ENCODE results near the gene HEXIM1.

Gene HEXIM1

DNA sequence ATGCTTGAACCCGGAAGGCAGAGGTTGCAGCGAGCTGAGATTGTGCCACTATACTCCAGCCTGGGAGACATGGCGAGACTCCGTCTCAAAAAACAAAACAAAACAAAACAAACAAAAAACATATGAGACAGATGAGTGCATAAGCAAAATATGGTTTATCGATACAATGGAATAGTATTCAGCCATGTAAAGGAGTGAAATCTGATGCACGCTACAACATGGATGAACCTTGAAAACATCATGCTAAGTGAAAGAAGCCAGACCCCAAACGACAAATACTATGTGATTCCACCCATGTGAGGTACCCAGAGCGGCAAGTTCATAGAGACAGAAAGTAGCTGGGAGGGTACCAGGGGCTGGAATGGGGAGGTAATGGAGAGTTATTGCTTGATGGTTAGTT, 22.8 kb upstream of the HEXIM1 start:
- DNase-seq, result no peak
- Histone ChIP-seq H3K36me3 (replicated peaks) (no peaks in the 10 kb centered on the region), H3K27ac (no peak overlapping the region), H3K4me3 (ENCODE audit: low read depth, low read length) (no peak overlapping the region), H3K27me3 (replicated peaks) (no peaks in the 10 kb centered on the region)
- in situ Hi-C loops (cut with HindIII; ENCODE audit: low pct_ligation_motif_present, low sequenced_read_pairs), result no loop called here
- TF ChIP-seq, protein P1, sequence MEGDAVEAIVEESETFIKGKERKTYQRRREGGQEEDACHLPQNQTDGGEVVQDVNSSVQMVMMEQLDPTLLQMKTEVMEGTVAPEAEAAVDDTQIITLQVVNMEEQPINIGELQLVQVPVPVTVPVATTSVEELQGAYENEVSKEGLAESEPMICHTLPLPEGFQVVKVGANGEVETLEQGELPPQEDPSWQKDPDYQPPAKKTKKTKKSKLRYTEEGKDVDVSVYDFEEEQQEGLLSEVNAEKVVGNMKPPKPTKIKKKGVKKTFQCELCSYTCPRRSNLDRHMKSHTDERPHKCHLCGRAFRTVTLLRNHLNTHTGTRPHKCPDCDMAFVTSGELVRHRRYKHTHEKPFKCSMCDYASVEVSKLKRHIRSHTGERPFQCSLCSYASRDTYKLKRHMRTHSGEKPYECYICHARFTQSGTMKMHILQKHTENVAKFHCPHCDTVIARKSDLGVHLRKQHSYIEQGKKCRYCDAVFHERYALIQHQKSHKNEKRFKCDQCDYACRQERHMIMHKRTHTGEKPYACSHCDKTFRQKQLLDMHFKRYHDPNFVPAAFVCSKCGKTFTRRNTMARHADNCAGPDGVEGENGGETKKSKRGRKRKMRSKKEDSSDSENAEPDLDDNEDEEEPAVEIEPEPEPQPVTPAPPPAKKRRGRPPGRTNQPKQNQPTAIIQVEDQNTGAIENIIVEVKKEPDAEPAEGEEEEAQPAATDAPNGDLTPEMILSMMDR (IDR thresholded peaks at IDR 0.05; ENCODE audit: low read depth, low read length, missing control alignments), result no peak

GRCh38 chr17:45127207-45127547, 21.1 kb upstream of the HEXIM1 start:
- in situ Hi-C loops (cut with HindIII; ENCODE audit: low pct_ligation_motif_present, low sequenced_read_pairs), result no loop called here
- TF ChIP-seq, protein P1 (IDR thresholded peaks at IDR 0.05; ENCODE audit: low read depth, low read length, missing control alignments), result no peak
- DNase-seq, result no peak
- Histone ChIP-seq H3K27ac (no peak overlapping the region), H3K27me3 (replicated peaks) (no peaks in the 10 kb centered on the region), H3K36me3 (replicated peaks) (no peaks in the 10 kb centered on the region), H3K4me3 (ENCODE audit: low read depth, low read length) (no peak overlapping the region)

GRCh38 chr17:45127548-45128300, 20.6 kb upstream of the HEXIM1 start:
- no peaks in the 10 kb centered on the region for H3K36me3 ChIP-seq (replicated peaks)
- no peak overlapping the region for H3K27ac ChIP-seq
- DNase-seq, result no peak
- TF ChIP-seq, protein P1 (IDR thresholded peaks at IDR 0.05; ENCODE audit: low read depth, low read length, missing control alignments), result no peak
- H3K4me3 ChIP-seq (ENCODE audit: low read depth, low read length), result no peak overlapping the region
- in situ Hi-C loops (cut with HindIII; ENCODE audit: low pct_ligation_motif_present, low sequenced_read_pairs), result no loop called here
- H3K27me3 ChIP-seq (replicated peaks), result no peaks in the 10 kb centered on the region

DNA sequence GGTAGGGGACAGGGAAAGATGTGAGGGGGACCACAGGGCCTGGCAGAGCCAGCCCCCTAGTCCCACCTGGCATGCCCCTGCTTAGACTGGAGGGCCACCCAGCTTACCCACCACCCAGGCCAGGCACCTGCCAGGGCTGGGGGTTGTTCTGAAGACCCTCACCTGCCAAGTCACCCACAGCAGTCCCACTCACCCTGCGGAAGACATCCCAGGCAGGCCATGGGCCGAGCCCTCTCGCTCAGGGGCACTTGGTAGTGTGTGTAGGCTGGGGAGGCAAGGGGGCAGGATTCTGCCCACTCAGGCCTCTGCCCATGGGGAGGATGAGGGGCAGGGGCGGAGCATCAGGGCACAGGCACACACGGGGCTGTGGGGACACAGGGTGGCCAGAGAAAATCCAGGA, 19.9 kb upstream of the HEXIM1 start:
- Histone ChIP-seq H3K4me3 (ENCODE audit: low read depth, low read length) (no peak overlapping the region), H3K27me3 (replicated peaks) (no peaks in the 10 kb centered on the region), H3K27ac (no peak overlapping the region), H3K36me3 (replicated peaks) (no peaks in the 10 kb centered on the region)
- TF ChIP-seq, protein P1 (IDR thresholded peaks at IDR 0.05; ENCODE audit: low read depth, low read length, missing control alignments), result no peak
- no peak for DNase-seq
- in situ Hi-C loops (cut with HindIII; ENCODE audit: low pct_ligation_motif_present, low sequenced_read_pairs), result no loop called here

DNA sequence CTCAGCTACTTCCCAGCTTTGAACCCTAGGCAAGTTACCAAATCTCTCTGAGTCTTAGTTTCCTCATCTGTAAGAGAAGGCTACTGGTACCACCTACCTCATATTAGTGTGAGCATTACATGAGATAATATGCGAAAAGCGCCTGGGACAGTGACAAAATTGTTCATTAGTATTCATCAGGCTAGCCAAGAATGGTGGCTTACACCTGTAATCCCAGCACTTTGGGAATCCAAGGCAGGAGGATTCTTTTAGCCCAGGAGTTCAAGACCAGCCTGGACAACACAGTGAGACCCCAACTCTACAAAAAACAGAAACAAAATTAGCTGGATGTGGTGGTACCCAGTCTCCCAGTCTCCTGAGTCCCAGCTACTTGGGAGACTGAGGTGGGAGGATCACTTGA, 19.3 kb upstream of the HEXIM1 start:
- H3K27ac ChIP-seq, result no peak overlapping the region
- no peaks in the 10 kb centered on the region for H3K27me3 ChIP-seq (replicated peaks)
- in situ Hi-C loops (cut with HindIII; ENCODE audit: low pct_ligation_motif_present, low sequenced_read_pairs), result no loop called here
- DNase-seq, result no peak
- H3K36me3 ChIP-seq (replicated peaks), result no peaks in the 10 kb centered on the region
- H3K4me3 ChIP-seq (ENCODE audit: low read depth, low read length), result no peak overlapping the region
- TF ChIP-seq, protein P1 (IDR thresholded peaks at IDR 0.05; ENCODE audit: low read depth, low read length, missing control alignments), result no peak

DNA sequence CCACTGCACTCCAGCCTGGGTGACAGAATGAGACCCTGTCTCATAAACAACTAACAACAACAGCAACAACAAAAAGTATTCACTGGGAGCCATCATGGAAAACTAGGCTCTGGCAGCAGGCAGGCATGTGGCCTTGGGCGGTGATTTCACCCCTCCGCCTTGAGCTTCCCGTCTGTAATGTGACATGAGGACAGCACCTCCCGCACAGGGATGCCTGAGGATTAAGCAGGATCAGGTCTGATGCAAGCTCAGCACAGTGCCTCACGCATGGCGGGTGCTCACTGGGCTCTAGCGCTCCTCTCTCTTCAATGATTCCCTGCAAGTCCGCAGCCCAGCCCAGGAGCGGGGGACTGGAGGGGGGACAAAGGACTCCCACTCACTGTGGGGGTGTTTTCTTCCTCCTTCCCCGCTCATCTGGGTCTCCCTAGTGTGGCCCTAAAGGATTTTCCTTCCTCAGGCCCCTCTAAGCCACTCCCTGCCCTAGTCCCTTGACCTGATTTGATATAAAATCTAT, 18.8 kb upstream of the HEXIM1 start:
- Histone ChIP-seq H3K27ac (no peak overlapping the region), H3K36me3 (replicated peaks) (no peaks in the 10 kb centered on the region), H3K27me3 (replicated peaks) (no peaks in the 10 kb centered on the region), H3K4me3 (ENCODE audit: low read depth, low read length) (no peak overlapping the region)
- in situ Hi-C loops (cut with HindIII; ENCODE audit: low pct_ligation_motif_present, low sequenced_read_pairs), result no loop called here
- no peak for DNase-seq
- TF ChIP-seq, protein P1 (IDR thresholded peaks at IDR 0.05; ENCODE audit: low read depth, low read length, missing control alignments), result no peak
